Upper lobe of left lung (tissue), 6 donors: ENCODE results near the gene RGS19. TPM values are rescaled to one million over a fixed set of nuclear protein-coding genes. Genes with fewer than 3 reads are reported as not detected.
A peak's percentile ranks its signal among the peaks of the same experiment; 100 is the strongest.

Experiments used
- ATAC-seq, 2 donors: fragments of 200-7000 bp; cut with Tn5 transposase; one replicate each; pipeline ENCODE4 v1.9.1; 2022; ENCODE audit warnings: mild to moderate bottlenecking in 2 of 2, moderate library complexity in 2 of 2; ENCODE audit not compliant: low FRiP score in 2 of 2
- DNase-seq, 2 donors: peaks; one replicate each; pipeline ENCODE4 v3.0.0-alpha.2; 2019 to 2020
- H3K27ac ChIP-seq, 4 donors: fragments of 200-600 bp; sonication (generic); one replicate each; pipeline ENCODE4 v1.5.1; 2016 to 2019
- H3K27me3 ChIP-seq, 4 donors: fragments of 200-600 bp; sonication (generic); one replicate each; pipeline ENCODE4 v1.5.1; 2017 to 2019
- H3K36me3 ChIP-seq, 4 donors: fragments of 200-600 bp; sonication (generic); one replicate each; pipeline ENCODE4 v1.5.1; 2016 to 2019
- H3K4me1 ChIP-seq, 4 donors: fragments of 200-600 bp; sonication (generic); one replicate each; pipeline ENCODE4 v1.5.1; 2018 to 2019
- H3K4me3 ChIP-seq, 4 donors: fragments of 200-600 bp; sonication (generic); one replicate each; pipeline ENCODE4 v1.5.1; 2017 to 2019; ENCODE audit warnings: mild to moderate bottlenecking in 2 of 4, moderate library complexity in 1 of 4
- H3K9me3 ChIP-seq, 4 donors: fragments of 200-600 bp; sonication (generic); one replicate each; pipeline ENCODE4 v1.5.1; 2018 to 2019
- EP300 ChIP-seq, 4 donors: sonication (generic); formaldehyde crosslinking; IDR thresholded peaks; one replicate each; pipeline ENCODE4 v1.5.1; 2017; ENCODE audit warnings: antibody characterized with exemption in 4 of 4, control low read depth in 2 of 4
- POLR2A ChIP-seq, 4 donors: fragments of 450-650 bp; IDR thresholded peaks; one replicate each; pipeline ENCODE4 v1.5.1; 2016 to 2017; ENCODE audit warnings: antibody characterized with exemption in 4 of 4, mild to moderate bottlenecking in 2 of 4
- POLR2AphosphoS5 ChIP-seq, 2 donors: sonication (generic); formaldehyde crosslinking; IDR thresholded peaks; one replicate each; pipeline ENCODE4 v1.5.1; 2017; ENCODE audit warnings: antibody characterized with exemption in 2 of 2
- WGBS, 2 donors: methylation state at CpG; one replicate each; pipeline ENCODE4 v1.1.5; 2017 to 2018; 5-methylcytosine and 5-hydroxymethylcytosine counted together
- total RNA-seq, 6 donors: library from RNA; depleted of rRNA in 4 of 6; stranded (reverse); fragments of >200 nt in 4 of 6; gene quantifications; one replicate each; pipeline versions ENCODE4 v1.1.0 to v1.2.1, GENCODE V29; 2016 to 2021
- TF ChIP-seq, protein P1 (sequence below), 6 experiments: fragments of 450-650 bp in 4 of 6; fragments of 200-600 bp in 2 of 6; sonication (generic) in 2 of 6; IDR thresholded peaks; one replicate each; pipeline ENCODE4 v1.5.1; 2016 to 2019; ENCODE audit warnings: antibody characterized with exemption in 6 of 6
- donor health status: DM: no; HTN: no; CAD: no; lungs with moderate emphysema.
- donor health status: DM: no; HTN: yes; CAD: no; lungs with severe emphysema.

RGS19 gene
- total RNA-seq, 6 donors from 2014 or later, result 21.5 to 70.8 (median 55.6) TPM

GRCh38 chr20:64069209-64069613, 10.1 kb downstream of the RGS19 start:
- no peaks in the 10 kb centered on the region for H3K9me3 ChIP-seq
- no peak overlapping the region for H3K27ac ChIP-seq
- H3K4me3 ChIP-seq, result no peak overlapping the region
- 97% methylated on average over 6 of the region's 20 CpGs; no CpG with 5 or more reads in 1 of the 2 donors for WGBS, 2 donors
- TF ChIP-seq POLR2AphosphoS5 (IDR thresholded peaks at IDR 0.05) (no peak), EP300 (IDR thresholded peaks at IDR 0.05) (no peak), POLR2A (IDR thresholded peaks at IDR 0.05) (no peak)
- TF ChIP-seq, protein P1, sequence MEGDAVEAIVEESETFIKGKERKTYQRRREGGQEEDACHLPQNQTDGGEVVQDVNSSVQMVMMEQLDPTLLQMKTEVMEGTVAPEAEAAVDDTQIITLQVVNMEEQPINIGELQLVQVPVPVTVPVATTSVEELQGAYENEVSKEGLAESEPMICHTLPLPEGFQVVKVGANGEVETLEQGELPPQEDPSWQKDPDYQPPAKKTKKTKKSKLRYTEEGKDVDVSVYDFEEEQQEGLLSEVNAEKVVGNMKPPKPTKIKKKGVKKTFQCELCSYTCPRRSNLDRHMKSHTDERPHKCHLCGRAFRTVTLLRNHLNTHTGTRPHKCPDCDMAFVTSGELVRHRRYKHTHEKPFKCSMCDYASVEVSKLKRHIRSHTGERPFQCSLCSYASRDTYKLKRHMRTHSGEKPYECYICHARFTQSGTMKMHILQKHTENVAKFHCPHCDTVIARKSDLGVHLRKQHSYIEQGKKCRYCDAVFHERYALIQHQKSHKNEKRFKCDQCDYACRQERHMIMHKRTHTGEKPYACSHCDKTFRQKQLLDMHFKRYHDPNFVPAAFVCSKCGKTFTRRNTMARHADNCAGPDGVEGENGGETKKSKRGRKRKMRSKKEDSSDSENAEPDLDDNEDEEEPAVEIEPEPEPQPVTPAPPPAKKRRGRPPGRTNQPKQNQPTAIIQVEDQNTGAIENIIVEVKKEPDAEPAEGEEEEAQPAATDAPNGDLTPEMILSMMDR (IDR thresholded peaks at IDR 0.05), result no peak
- ATAC-seq (no peak), DNase-seq (peak in 1 of 2 donors; percentile 82)
- H3K36me3 ChIP-seq, result peaks cover 0 to 24% (median 15%) of the 10 kb centered on the region in 4 donors
- H3K4me1 ChIP-seq, result peaks cover 7 to 28% (median 13%) of the 10 kb centered on the region in 4 donors
- no peaks in the 10 kb centered on the region for H3K27me3 ChIP-seq

DNA sequence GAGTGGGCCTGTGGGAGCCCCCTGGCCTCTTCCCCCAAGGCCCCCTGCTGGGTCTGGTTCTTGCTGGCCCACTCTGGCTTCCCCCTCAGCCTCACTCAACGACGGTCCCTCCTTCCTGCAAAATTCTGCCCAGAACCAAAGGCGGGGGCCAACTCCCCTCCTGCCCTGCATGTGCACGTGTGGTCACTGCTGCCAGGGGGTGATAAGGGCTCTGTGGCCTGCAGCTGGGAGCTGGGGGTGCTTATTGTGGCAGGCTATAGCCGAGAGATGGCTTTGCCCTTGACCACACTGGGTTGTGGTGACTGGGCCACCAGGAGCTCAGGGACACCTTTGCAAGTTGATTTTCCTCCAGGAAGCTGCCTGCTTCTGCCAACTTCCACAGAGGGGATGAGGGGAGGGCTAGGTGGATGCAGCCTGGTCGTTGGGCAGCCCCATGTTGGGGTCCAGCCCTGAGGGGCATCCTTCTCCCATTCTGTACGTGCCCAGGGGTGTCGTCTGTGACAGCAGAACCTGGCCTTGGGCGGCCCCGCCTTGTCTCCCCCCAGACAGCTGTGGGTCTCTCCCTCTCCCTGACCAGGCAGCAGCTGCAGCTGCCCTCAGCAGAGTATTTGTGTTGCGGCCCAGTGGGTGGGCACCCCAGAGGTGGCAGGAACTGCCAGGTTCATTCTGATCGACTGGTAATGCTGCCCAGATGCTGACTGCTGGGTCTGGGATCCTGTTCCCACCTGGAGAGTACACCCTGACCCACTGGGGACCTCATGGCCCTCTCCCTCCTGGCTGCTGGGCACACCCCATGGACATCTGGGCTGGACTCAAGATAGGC, 10.7 kb downstream of the RGS19 start:
- 69 to 100% methylated on average over 1 to 12 of the region's 12 CpGs for WGBS, 2 donors
- no peak overlapping the region for H3K27ac ChIP-seq
- no peaks in the 10 kb centered on the region for H3K27me3 ChIP-seq
- TF ChIP-seq EP300 (IDR thresholded peaks at IDR 0.05), result no peak
- TF ChIP-seq, protein P1 (IDR thresholded peaks at IDR 0.05), result no peak
- no peak for TF ChIP-seq POLR2A (IDR thresholded peaks at IDR 0.05)
- TF ChIP-seq POLR2AphosphoS5 (IDR thresholded peaks at IDR 0.05), result no peak
- H3K36me3 ChIP-seq, result peaks cover 0 to 18% (median 9%) of the 10 kb centered on the region in 4 donors
- DNase-seq (peak in 1 of 2 donors; percentile 45), ATAC-seq (no peak)
- H3K4me1 ChIP-seq, result peaks cover 13 to 34% (median 19%) of the 10 kb centered on the region in 4 donors
- H3K9me3 ChIP-seq, result no peaks in the 10 kb centered on the region
- H3K4me3 ChIP-seq, result no peak overlapping the region

DNA sequence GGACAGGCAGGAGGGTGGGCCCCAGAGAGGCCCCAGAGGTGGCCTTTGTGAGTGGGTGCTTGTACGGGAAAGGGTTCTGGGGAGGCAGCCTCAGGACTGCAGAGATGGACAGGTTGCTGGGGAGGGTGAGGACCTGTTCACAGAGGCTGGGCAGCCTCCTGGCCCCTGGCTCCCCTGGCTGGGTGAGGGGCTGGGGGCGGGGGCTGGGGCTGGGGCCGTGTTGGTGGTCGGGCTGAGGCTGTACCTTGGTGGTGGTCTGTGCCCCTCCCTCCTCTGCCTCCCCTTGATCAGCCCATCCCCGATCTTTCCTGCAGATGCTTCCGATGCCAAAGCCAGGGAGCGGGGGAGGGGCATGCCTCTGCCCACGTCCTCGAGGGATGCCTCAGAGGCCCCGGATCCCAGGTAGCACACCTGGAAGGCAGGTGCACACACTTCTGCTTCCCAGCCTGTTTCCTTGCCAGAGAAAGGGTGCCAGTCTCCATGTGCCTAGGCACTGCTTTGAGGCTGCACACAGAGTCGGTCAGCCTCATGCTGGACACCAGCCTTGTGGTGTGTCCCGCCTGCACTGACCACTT, 11.5 kb downstream of the RGS19 start:
- H3K36me3 ChIP-seq, result peaks cover 0 to 10% (median 4%) of the 10 kb centered on the region in 4 donors
- no peak overlapping the region for H3K4me3 ChIP-seq
- no peaks in the 10 kb centered on the region for H3K9me3 ChIP-seq
- 67 to 75% methylated on average over 7 to 12 of the region's 12 CpGs for WGBS, 2 donors
- H3K27me3 ChIP-seq, result no peaks in the 10 kb centered on the region
- H3K4me1 ChIP-seq, result peaks cover 16 to 39% (median 21%) of the 10 kb centered on the region in 4 donors
- TF ChIP-seq EP300 (IDR thresholded peaks at IDR 0.05) (no peak), POLR2A (IDR thresholded peaks at IDR 0.05) (no peak), POLR2AphosphoS5 (IDR thresholded peaks at IDR 0.05) (no peak)
- TF ChIP-seq, protein P1 (IDR thresholded peaks at IDR 0.05), result no peak
- H3K27ac ChIP-seq, result no peak overlapping the region
- DNase-seq (peak in 1 of 2 donors; percentile 60), ATAC-seq (no peak)

DNA sequence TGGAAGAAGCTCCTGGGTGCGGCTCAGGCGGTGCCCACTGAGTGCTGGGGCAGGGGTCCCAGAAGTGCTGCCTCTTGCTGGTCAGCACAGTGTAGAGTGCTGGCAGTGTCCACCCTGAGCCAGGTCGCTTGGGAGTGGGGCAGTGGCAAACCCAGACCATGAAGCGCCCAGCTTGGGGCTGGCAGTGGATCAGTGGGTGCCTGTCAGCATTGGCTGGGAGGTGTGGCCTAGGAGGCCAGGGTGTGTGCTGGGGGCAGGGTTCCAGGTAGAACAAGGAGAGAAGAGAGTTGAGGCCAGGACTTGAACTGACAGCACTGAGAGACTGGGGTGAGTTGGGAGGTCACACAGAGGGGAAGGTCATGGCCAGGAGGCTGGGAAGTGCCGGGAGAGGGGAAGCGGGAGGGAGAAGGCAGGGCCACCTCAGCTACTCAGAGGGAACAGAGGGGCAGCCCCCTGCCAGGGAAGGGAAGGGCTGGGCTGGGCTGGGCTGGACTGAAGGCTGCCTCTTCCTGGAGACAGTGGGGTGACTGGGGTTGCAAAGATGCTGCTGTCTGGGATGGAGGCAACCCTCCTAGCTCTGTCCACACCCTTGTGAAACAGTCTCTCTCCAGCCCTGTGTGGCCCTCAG, 12.2 kb downstream of the RGS19 start:
- 79 to 89% methylated on average over 5 to 6 of the region's 6 CpGs for WGBS, 2 donors
- peak in 1 of 2 donors; percentile 44 for DNase-seq
- Histone ChIP-seq H3K4me3 (no peak overlapping the region), H3K27me3 (no peaks in the 10 kb centered on the region), H3K36me3 (peaks cover 0 to 5% (median under 1%) of the 10 kb centered on the region in 4 donors), H3K4me1 (peaks cover 22 to 45% (median 28%) of the 10 kb centered on the region in 4 donors), H3K9me3 (no peaks in the 10 kb centered on the region), H3K27ac (no peak overlapping the region)
- no peak for ATAC-seq
- TF ChIP-seq, protein P1 (IDR thresholded peaks at IDR 0.05), result no peak
- no peak for TF ChIP-seq POLR2AphosphoS5 (IDR thresholded peaks at IDR 0.05)
- TF ChIP-seq POLR2A (IDR thresholded peaks at IDR 0.05), result no peak
- TF ChIP-seq EP300 (IDR thresholded peaks at IDR 0.05), result no peak
